ENCODE results near the gene ANKLE1.
A peak's percentile ranks its signal among the peaks of the same experiment; 100 is the strongest.

The ANKLE1 gene

GRCh38 chr19:17281391-17282304 is at the start of gene ANKLE1:
TSS of gene ANKLE1 (plus strand) at chr19:17281901. CDS start at chr19:17281921, 20 bp downstream.
- peak within 1 kb of the TSS; percentile 31 for H3K4me3 ChIP-seq (ENCODE audit: control insufficient read depth, low read depth, low read length)
- TF ChIP-seq CTCF (IDR thresholded peaks at IDR 0.05; ENCODE audit: control insufficient read depth, insufficient read depth, low read depth, low read length, missing control alignments): no peak
- DNase-seq (ENCODE audit: low read depth): no peak

- TF ChIP-seq CTCF (IDR thresholded peaks at IDR 0.05; ENCODE audit: control insufficient read depth, insufficient read depth, low read depth, low read length, missing control alignments): no peak
- no peak for DNase-seq (ENCODE audit: low read depth)
- H3K4me3 ChIP-seq (ENCODE audit: control insufficient read depth, low read depth, low read length): no peak overlapping the region
These were observed 49.4 kb upstream of the ANKLE1 start for GRCh38 chr19:17232258-17232657.

- TF ChIP-seq CTCF (IDR thresholded peaks at IDR 0.05; ENCODE audit: control insufficient read depth, insufficient read depth, low read depth, low read length, missing control alignments): no peak
- H3K4me3 ChIP-seq (ENCODE audit: control insufficient read depth, low read depth, low read length): peak overlapping the region; percentile 66
- DNase-seq (ENCODE audit: low read depth): no peak
These were observed 46.8 kb upstream of the ANKLE1 start for GRCh38 chr19:17234911-17235299.

GRCh38 chr19:17235300-17235970 is 46.3 kb upstream of the ANKLE1 start:
- H3K4me3 ChIP-seq (ENCODE audit: control insufficient read depth, low read depth, low read length): peak overlapping the region; percentile 66
- peak; percentile 31 for DNase-seq (ENCODE audit: low read depth)
- TF ChIP-seq CTCF (IDR thresholded peaks at IDR 0.05; ENCODE audit: control insufficient read depth, insufficient read depth, low read depth, low read length, missing control alignments): peak; percentile 36

GRCh38 chr19:17235971-17236777 is 45.5 kb upstream of the ANKLE1 start:
- no peak for DNase-seq (ENCODE audit: low read depth)

More at GRCh38 chr19:17235971-17236777, 45.5 kb upstream of the ANKLE1 start:
- H3K4me3 ChIP-seq (ENCODE audit: control insufficient read depth, low read depth, low read length): peak overlapping the region; percentile 66
- TF ChIP-seq CTCF (IDR thresholded peaks at IDR 0.05; ENCODE audit: control insufficient read depth, insufficient read depth, low read depth, low read length, missing control alignments): no peak
